ENCODE measurements around the gene TMEM59.

Gene TMEM59

DNA sequence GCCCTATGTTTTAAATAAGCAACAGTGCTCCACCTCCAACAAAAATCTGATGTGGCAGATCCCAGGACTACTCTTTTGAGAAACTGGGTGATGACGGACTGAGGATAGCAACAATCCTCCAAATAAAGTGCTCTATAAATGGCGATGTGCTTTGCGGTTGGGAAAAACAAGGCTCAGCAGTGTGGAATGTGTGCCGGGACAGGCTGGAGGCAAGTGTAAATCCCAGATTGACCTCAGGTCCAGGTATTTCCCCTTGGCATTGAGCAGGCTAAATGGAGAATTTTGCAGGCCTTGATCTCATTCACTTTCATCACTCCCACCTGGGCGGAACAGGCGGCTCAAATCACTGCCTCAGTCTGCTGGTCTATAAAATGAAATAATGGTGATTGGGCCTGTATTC lies 71.8 kb downstream of the TMEM59 start:
- no peaks in the 10 kb centered on the region for H3K4me1 ChIP-seq (ENCODE audit: insufficient read depth, poor library complexity, severe bottlenecking)
- H3K9me3 ChIP-seq (ENCODE audit: severe bottlenecking) = no peaks in the 10 kb centered on the region
- no peaks in the 10 kb centered on the region for H3K27me3 ChIP-seq (ENCODE audit: insufficient read depth, poor library complexity, severe bottlenecking)
- H3K27ac ChIP-seq (ENCODE audit: poor library complexity, severe bottlenecking) = no peak overlapping the region
- ATAC-seq (ENCODE audit: low read depth) = no peak
- H3K36me3 ChIP-seq (ENCODE audit: low read depth) = no peaks in the 10 kb centered on the region
- DNase-seq (ENCODE audit: low spot score) = no peak
- H3K4me3 ChIP-seq (ENCODE audit: severe bottlenecking) = no peak overlapping the region
- TF ChIP-seq, protein P1, sequence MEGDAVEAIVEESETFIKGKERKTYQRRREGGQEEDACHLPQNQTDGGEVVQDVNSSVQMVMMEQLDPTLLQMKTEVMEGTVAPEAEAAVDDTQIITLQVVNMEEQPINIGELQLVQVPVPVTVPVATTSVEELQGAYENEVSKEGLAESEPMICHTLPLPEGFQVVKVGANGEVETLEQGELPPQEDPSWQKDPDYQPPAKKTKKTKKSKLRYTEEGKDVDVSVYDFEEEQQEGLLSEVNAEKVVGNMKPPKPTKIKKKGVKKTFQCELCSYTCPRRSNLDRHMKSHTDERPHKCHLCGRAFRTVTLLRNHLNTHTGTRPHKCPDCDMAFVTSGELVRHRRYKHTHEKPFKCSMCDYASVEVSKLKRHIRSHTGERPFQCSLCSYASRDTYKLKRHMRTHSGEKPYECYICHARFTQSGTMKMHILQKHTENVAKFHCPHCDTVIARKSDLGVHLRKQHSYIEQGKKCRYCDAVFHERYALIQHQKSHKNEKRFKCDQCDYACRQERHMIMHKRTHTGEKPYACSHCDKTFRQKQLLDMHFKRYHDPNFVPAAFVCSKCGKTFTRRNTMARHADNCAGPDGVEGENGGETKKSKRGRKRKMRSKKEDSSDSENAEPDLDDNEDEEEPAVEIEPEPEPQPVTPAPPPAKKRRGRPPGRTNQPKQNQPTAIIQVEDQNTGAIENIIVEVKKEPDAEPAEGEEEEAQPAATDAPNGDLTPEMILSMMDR (IDR thresholded peaks at IDR 0.05; ENCODE audit: poor library complexity, severe bottlenecking) = no peak

DNA sequence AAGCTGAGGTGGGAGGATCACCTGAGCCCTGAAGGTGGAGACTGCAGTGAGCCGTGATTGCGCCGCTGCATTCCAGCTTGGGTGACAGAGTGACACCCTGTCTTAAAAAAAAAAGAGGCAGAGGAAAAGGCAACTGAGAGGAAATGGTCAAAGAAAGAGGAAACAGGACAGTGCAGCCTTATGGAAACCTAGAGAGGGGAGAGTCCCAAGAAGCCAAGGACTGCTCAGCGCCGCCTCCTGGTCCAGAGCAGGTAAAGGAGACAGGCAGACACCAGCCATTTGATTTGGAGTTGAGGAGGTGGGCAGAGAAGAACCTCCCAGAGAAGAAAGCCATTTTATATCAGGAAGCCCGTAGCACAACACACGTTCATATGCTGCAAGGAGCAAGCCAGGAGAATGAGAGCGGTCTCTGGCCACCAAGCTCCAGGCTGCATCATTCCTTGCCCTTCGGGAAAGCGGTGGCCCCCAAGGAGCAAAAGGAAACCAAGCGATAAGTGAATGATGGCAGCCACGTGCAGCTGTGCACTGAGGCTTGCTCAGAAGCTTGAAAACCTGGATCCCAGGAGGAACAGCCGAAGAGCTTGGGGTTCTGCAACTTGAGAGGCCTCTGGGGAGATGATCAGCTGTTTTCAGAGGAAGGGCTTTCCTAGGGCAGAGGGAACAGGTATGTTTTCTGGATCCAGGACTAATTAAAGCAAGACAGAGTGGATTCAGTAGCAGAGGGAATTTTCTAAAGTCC lies 73.1 kb downstream of the TMEM59 start:
- ATAC-seq (ENCODE audit: low read depth) (no peak), DNase-seq (ENCODE audit: low spot score) (no peak)
- no peaks in the 10 kb centered on the region for H3K4me1 ChIP-seq (ENCODE audit: insufficient read depth, poor library complexity, severe bottlenecking)
- no peaks in the 10 kb centered on the region for H3K27me3 ChIP-seq (ENCODE audit: insufficient read depth, poor library complexity, severe bottlenecking)
- H3K36me3 ChIP-seq (ENCODE audit: low read depth) = no peaks in the 10 kb centered on the region
- no peak overlapping the region for H3K4me3 ChIP-seq (ENCODE audit: severe bottlenecking)
- no peaks in the 10 kb centered on the region for H3K9me3 ChIP-seq (ENCODE audit: severe bottlenecking)
- TF ChIP-seq, protein P1 (IDR thresholded peaks at IDR 0.05; ENCODE audit: poor library complexity, severe bottlenecking) = no peak
- no peak overlapping the region for H3K27ac ChIP-seq (ENCODE audit: poor library complexity, severe bottlenecking)
